HG02973 (cell line): ENCODE results near the gene TRAPPC13.
A peak's percentile ranks its signal among the peaks of the same experiment; 100 is the strongest.
"Not testable (repeated sequence)": the region's sequence is repeated elsewhere in the genome, so short reads cannot be mapped to it uniquely, and the experiment has no call there.

Experiments
- ATAC-seq: cut with Tn5 transposase; IDR thresholded peaks from one replicate; pipeline ENCODE4 v1.9.1; 2021; ENCODE audit warnings: moderate library complexity; ENCODE audit not compliant: unreplicated experiment

The TRAPPC13 gene

GRCh38 chr5:65624571-65625555, at the start of gene TRAPPC13, which contains the start of gene SHLD3:
TSS of gene TRAPPC13 (plus strand) at chr5:65625027. CDS start at chr5:65625061, 34 bp downstream.
TSS of gene SHLD3 (plus strand) at chr5:65625027. CDS start at chr5:65629588, 4,561 bp downstream.
- peak; percentile 72 for ATAC-seq

- ATAC-seq, result no peak
Measured at GRCh38 chr5:65577141-65577540, 47.7 kb upstream of the TRAPPC13 start.

- no peak for ATAC-seq
Measured at GRCh38 chr5:65588694-65589093, 36.1 kb upstream of the TRAPPC13 start.

GRCh38 chr5:65601761-65602160, 23.1 kb upstream of the TRAPPC13 start:
- ATAC-seq, result not testable (repeated sequence)

- ATAC-seq, result no peak
Measured at GRCh38 chr5:65611524-65611923, 13.3 kb upstream of the TRAPPC13 start.

GRCh38 chr5:65612298-65612907, 12.4 kb upstream of the TRAPPC13 start:
- no peak for ATAC-seq

- ATAC-seq, result no peak
Measured at GRCh38 chr5:65620021-65620420, 4.8 kb upstream of the TRAPPC13 start.

- ATAC-seq, result not testable (repeated sequence)
Measured at GRCh38 chr5:65621961-65622360, 2.9 kb upstream of the TRAPPC13 start.

- no peak for ATAC-seq
Measured at GRCh38 chr5:65623482-65623881, 1.3 kb upstream of the TRAPPC13 start.

- peak; percentile 93 for ATAC-seq
Measured at GRCh38 chr5:65624025-65624570, 729 bp upstream of the TRAPPC13 start, which contains the start of gene TRIM23. TSS of gene TRIM23 (minus strand) at chr5:65624333. CDS start at chr5:65624274, 59 bp downstream.

- no peak for ATAC-seq
Measured at GRCh38 chr5:65625743-65626142, 916 bp downstream of the TRAPPC13 start.

GRCh38 chr5:65630981-65631380, 6.2 kb downstream of the TRAPPC13 start:
- ATAC-seq, result no peak

- ATAC-seq, result no peak
Measured at GRCh38 chr5:65640240-65640639, 15.4 kb downstream of the TRAPPC13 start.

- no peak for ATAC-seq
Measured at GRCh38 chr5:65646938-65647337, 22.1 kb downstream of the TRAPPC13 start.

GRCh38 chr5:65647941-65648340, 23.1 kb downstream of the TRAPPC13 start:
- no peak for ATAC-seq

GRCh38 chr5:65651144-65651543, 26.3 kb downstream of the TRAPPC13 start:
- ATAC-seq, result no peak

- no peak for ATAC-seq
Measured at GRCh38 chr5:65654713-65655112, 29.9 kb downstream of the TRAPPC13 start.

- ATAC-seq, result no peak
Measured at GRCh38 chr5:65663804-65664521, 39.1 kb downstream of the TRAPPC13 start.

- no peak for ATAC-seq
Measured at GRCh38 chr5:65668696-65669095, 43.9 kb downstream of the TRAPPC13 start.

GRCh38 chr5:65672796-65673195, 48.0 kb downstream of the TRAPPC13 start:
- ATAC-seq, result no peak

GRCh38 chr5:65674749-65675148, 49.9 kb downstream of the TRAPPC13 start:
- no peak for ATAC-seq
